Testis (tissue), 2 donors: Measurements from ENCODE around the gene CCDC80.

Experiments used
- POLR2A ChIP-seq: fragments of 450-650 bp; IDR thresholded peaks from one replicate; pipeline ENCODE4 v1.6.1; 2017; ENCODE audit warnings: antibody characterized with exemption, mild to moderate bottlenecking, moderate library complexity
- TF ChIP-seq, protein P1 (sequence below), 3 experiments: fragments of 450-650 bp in 2 of 3; fragments of 200-600 bp in 1 of 3; sonication (generic) in 1 of 3; IDR thresholded peaks; one replicate each; pipeline ENCODE4 v1.5.1; 2016 to 2019; ENCODE audit warnings: antibody characterized with exemption in 3 of 3, mild to moderate bottlenecking in 2 of 3, moderate library complexity in 1 of 3

DNA sequence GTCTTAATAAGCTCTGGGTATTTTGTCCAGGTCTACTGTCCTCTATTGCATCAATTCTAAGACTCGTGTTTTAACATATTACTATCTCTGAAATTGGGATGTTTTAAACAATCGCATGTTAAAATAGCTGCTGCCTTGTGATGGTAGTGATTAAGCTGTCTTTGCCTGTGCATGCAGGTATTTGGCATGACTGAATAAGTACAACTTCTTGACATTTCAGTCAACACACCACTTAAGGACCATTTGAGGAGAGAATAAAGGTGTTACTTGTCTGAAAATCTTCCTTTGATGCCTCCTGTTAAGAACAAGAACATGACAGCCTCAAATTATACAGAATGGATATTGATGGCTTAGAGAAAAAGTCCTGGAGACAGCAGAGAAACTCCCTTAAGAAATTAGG lies 46.1 kb downstream of the CCDC80 start:
- TF ChIP-seq, protein P1, sequence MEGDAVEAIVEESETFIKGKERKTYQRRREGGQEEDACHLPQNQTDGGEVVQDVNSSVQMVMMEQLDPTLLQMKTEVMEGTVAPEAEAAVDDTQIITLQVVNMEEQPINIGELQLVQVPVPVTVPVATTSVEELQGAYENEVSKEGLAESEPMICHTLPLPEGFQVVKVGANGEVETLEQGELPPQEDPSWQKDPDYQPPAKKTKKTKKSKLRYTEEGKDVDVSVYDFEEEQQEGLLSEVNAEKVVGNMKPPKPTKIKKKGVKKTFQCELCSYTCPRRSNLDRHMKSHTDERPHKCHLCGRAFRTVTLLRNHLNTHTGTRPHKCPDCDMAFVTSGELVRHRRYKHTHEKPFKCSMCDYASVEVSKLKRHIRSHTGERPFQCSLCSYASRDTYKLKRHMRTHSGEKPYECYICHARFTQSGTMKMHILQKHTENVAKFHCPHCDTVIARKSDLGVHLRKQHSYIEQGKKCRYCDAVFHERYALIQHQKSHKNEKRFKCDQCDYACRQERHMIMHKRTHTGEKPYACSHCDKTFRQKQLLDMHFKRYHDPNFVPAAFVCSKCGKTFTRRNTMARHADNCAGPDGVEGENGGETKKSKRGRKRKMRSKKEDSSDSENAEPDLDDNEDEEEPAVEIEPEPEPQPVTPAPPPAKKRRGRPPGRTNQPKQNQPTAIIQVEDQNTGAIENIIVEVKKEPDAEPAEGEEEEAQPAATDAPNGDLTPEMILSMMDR (IDR thresholded peaks at IDR 0.05): no peak
- TF ChIP-seq POLR2A: no peak
